ENCODE measurements around the gene SLC45A3.

The SLC45A3 gene

DNA sequence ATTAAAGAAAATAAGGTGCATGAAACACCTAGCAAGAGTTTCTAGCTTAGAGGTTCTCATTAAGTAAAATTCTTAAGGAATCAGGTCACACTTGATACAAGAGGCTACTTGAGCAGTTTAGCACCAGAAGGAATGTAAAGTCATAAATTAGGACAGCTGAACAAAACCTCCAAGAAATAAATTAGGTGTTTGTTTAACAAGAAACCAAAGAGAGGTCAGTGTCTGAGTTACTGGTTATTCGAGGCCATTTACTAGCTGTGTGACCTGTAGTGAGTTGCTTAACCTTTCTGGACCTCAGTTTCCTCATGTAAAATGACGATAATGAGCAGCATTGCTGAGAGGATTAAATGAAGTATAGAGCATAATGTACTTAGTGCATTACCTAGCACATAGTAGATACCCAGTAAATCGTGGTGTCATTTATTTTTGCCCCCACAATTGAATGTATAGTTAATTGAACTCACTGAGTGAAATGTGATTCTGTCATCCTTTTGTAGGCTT lies 47.6 kb downstream of the SLC45A3 start:
- no peak for DNase-seq

DNA sequence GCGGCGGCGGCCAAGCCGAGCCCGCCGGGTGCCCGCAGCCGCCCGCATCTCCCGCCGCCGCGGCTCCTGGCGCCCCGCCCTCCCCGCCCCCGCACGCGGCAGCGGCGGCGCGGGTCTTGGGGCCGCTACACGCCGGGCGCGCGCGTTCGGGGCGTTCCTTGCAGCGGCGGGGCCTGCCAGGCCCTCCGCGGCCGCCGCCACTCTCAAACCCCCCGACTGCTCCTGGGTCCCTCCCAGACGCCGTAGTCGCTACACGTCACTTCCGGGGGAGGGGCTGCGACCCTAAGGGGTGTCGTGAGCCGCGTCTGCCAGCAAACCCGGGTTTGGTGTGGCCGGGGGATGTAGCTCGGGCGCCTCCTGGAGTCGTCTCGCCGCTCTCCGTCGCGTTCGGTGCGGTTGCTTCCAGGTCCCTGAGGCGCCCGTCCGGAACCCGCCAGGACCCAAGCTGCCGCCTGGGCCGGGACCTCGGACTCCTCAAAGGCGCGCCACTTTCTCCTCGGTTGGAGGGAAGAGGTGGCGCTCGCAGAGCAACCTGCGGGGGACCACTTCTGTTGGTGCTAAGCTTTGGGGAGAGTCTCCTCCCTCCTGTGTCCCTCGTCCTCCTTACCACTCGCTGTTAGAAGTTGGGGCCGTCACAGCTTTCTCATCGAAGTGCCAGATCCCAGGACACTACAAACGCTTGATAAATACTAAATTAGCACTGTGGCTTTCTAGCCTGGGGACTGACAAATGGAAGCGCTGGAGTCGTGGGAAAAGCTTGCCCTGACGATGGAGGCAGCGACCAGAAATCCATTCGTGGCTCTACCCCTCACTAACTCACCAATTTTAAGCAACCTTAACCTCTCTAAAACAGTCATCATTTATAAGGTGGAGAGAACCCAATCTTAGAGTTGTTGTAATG lies 48.3 kb downstream of the SLC45A3 start, which contains the start of gene ELK4:
Gene ELK4 (minus strand): TSS at position 244 of the 901 bp plus-strand sequence. CDS start 8,129 bp downstream, outside the sequence.
- DNase-seq, result peak; percentile 99

DNA sequence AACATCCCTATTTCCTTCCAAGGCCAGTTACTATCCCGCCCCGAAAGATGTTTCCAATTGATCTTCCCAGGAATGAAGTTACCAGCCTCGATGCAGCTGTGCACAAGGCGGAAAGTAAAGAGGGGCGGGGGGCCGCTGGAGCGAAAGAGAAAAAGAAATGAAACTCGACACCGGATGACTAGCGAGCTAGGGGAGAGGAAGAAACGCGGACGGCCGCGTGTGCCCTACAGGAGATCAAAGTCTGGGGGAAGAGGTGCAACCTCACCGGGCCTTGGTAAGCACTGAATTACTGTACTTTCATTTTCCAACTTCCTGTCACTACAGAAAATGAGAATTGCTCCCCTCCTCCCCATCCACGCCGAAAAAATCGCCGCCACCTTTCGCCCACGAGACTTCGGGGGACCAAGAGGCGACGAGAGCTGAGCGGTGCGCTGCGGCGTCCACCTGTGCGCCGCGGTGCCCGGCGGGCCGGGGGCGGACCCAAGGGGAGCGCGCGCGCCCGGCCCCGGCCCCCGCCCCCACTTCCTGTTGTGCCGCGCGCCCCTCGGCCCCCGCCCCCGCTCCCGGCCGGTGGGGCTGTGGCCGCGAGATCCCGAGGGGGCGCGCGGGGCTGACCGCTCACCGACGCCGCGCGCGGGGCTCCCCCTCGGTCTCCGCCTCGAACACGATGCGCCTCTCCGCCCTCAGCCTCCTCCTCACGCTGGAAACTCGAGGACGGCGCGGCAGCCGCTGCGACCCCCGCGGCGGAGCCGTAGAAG lies 49.1 kb downstream of the SLC45A3 start:
- peak; percentile 64 to 92 (median 67) for DNase-seq

DNA sequence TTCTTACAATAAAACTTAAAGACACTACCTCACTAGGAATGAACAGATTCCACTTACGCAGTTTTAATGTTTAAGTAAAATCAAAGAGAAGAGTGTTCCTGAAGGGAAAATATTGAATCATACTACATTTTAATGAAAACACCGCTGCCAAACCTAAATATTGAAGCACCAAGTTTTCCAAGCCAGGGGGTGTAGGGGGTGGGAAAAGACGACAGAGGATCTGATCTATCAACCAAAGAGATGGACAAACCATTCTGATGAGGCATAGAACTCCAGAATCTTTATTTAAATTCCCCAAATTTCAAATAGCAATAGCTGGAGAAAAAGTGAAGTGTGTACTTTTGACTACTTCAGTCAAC lies 49.7 kb downstream of the SLC45A3 start:
- DNase-seq, result no peak

DNA sequence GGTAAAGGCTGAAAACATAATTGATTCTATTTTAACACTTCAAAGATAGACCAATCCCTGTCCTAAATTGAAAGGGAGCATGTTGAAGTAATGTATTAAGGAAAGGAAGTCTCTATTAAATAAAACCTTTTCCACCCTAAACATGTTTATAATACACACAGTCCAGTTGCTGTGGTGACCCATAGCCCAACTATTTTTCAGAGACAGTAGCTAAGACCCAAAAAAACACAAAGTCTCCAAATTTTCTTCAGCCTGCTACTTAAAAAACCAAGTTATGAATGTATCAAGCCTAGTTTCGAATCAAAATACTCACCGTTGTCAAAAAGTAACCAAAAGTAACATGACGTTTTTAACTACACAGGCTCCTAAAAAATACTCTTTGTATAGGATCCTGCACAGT lies 50.1 kb downstream of the SLC45A3 start:
- no peak for DNase-seq

DNA sequence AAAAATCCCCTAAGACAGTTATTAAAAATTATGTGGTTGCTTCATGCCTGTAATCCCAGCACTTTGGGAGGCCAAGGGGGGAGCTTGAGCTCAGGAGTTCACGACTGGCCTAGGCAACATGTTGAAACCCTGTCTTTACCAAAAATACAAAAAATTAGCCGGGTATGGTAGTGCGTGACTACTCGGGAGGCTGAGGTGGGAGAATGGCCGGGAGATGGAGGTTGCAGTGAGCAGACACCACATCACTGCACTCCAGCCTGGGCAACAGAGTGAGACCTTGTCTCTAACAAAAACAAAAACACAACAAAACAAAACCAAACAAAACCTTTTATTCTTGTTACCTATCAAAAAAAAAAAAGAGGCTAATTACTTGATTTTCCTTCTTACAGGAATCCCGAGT lies 50.6 kb downstream of the SLC45A3 start:
- no peak for DNase-seq

DNA sequence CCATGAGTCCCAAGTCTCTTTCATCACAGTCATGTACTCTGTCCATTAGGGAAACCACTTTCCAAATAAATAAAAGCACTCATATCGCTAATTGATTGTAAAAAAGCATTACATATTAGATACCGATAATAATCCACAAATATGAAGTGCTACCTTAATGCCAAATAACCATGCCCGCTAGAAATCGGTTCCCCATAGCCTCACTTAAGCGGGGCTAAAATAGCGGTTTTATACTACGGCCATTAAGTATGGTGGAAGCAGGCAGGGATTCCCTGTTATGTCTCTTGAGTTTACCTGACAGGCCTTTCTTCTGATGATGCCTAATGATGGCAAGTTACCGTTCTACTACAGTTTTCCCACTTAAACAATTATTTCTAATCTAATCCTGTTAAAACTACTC lies 52.4 kb downstream of the SLC45A3 start:
- no peak for DNase-seq

DNA sequence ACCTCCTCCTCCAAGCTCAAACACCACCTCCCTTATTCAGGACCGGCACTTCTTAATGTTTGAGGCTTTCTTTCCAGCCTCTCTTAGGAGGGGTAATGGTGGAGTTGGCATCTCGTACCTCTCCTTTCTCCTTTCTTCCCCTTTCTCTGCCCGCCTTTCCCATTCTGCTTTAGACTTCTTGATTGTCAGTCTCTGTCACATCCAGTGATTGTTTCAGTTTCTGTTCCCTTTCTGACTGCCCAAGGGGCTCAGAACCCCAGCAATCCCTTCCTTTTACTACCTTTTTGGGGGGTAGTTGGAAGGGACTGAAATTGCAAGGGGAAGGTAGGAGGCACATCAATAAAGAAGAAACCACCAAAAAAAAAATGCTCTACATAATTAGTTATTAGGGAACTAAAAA lies 54.1 kb downstream of the SLC45A3 start:
- peak; percentile 59 to 69 (median 66) for DNase-seq

DNA sequence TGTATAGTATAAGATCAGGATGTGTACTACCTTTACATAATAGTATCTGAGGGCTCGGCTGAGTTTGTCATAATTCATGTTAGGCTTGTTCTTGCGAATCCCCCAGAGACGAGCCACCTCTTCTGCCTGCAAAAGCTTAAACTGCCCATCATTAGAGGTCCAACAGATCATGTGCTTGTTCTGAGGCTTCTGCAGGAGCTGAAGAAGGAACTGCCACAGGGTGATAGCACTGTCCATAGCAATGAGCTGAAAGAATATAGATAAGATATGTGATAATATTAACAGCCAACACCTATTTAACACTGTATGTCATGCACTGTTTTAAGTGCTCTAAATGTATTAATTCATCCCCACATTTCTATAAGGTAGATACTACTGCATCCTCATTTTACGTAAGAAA lies 56.7 kb downstream of the SLC45A3 start:
- DNase-seq, result peak in 1 of 3 donors; percentile 14

DNA sequence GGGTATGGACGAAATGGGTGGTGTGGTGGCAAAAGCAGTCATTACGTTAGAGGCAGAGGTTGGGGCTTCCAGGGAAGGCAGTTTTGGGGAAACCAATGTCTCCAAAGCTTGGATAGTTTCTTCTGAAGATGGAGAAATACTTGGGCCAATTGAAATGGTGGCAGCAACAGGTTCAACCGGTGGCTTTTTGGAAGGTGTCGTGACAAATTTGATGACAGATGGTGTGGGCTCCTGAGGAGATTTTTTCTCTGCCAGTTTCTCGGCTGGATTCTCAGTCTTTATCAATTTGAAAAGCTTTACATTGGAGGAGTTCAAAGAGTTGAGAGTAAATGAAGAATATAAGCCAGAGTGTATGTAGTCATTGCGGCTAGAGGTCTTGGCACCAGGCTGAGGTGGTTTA lies 60.0 kb downstream of the SLC45A3 start:
- no peak for DNase-seq

DNA sequence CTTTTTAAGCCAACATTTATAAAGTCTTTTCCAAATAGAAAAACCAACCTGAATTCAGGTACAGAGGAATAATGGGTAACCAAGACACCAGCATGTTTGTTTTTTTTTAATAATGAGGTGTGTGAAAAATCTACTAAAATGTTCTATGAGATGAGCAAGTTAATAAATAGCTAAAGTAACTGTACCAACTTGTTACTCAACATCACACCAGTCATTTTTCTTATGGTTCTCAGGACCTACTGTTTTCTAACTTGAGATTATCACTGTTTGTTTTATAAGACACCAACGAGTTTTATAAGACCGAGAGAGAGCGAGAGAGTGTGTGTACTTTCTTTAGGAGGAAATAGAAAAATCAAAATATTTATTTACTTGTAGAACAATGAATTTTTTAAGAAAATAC lies 60.9 kb downstream of the SLC45A3 start:
- DNase-seq, result no peak

DNA sequence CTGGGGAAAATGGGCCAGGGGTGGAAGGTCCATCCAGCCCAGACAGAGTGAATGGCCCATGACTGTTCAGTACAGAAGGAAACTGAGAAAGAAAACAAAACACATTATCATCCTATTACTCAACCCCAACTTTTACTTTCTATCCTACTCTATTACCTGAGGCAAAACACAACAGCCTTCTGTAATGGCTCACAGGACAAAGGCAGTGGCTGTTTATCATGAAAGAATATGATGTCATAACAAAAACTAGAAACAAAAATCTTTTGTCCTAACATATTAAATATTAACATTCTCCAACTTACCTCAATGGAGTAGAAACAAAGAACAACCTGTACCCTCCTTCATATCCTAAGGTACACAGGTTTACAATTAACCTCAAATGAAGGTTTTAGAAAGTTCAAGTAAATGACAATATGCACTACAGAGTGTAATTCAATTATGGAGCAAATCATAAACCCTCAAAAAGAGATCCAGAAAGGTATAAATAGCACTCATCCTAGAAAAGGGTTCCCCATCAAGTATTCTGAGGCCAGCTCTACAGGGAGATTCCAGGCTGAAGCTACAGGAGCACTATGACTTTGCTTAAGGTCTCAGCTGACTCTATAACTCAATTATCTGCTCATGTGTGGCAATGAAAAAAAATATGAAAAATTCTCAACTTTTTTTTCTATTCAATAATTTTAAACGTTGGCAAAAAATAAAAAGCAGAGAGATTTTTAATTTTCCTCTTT lies 63.6 kb downstream of the SLC45A3 start:
- DNase-seq, result no peak

DNA sequence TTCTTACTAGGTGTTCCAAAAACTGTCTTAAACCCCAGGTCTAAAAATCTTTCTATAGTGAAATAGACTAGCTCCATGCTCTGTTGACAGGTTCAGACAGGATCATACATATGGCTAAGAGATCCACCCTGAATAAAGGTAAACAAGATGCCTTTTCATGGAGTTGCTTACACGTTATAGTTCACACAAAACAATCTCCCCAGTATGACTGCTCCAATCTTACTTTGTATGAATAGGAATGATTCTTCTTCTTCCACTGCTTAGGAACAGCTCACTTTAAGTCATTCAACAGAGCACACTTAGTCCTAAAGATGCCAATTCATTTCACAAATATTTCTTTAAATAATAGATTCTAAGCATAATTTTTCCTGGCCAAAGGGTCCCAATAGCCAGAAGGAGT lies 64.5 kb downstream of the SLC45A3 start:
- DNase-seq, result no peak

DNA sequence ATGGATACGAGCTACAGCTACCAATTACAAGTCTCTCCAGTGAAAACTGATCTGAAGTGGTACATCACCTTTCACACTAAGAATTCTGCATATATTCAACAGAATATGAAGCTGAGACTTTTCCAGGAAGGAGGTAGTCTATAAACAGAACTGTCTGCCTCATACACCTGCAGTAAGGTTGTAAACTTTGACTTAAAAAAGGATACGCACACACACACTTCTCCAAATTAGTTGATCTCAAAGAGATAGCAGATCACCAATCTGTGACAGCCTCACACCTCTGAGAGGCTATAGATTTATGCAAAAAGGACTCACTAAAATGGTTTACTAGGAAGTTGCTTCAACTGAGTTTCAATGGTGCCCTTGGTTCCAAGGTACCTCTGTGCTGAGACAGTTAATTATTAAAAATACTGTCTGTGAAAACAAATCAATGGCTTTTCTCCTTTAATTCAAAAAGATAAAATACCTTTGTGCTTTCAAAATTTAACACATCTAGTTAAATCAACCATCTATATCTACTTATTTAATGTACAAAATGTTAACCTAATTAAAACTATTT lies 66.4 kb downstream of the SLC45A3 start:
- no peak for DNase-seq

DNA sequence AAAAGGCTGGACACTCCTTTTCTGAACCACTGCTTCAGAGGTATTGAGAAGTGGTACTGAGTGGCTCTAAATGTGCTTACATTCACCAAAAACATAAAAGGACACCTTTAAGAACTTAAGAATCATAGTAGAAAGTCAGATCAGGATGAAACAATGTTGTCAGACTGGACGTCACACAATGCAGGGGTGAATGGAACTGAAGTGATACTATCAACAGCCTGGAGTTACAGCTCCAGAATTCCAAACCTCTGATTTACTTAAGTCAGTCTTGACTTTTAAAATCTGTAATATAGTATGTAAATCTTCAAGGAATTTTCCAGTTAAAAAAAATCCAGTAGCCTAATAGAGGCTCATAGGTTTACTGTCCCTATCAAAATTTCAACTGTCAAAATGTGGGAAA lies 67.8 kb downstream of the SLC45A3 start:
- DNase-seq, result no peak

DNA sequence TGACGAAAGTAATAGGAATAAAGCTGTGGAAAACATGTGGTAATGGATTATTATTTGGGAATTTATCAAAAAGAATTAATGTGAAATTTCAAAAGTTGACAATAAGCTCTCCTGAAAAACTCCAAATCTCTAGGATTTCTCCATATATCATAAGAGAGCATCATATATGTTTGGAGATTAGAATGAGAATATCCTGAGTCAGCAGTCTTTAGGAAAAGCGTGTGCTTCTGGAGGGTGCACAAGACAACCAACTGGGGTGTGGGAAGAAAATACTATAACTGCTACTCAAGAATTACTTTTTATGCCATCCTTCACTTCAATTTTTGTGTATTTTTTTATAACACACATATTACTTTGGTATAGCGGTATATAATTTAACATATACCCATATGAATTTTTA lies 68.2 kb downstream of the SLC45A3 start:
- DNase-seq, result no peak

DNA sequence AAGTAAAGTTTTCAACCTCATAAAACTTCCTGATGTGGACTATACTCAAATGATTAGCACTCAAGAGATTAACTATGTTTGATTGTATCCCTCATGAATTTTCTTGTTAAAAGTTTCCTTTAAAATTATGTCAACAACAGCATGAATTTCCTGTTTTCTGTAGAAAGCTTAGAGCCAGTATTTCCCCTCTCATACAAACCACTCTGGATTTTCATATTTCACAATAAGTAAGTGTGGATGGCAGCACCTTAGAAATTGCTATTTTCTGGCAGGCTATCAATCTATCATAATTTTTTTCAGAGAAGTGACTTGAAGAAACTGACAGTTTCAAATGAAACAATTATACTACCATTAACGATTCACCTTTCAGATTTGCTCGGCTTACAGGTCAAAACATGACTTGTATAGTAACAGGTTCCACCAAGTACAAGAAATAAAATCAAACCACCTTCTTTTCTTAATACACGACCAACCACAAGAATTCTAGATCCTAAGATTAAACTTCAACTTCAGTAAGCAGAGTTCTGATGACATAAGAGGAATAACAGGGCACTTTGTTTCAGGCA lies 69.3 kb downstream of the SLC45A3 start:
- peak; percentile 24 to 62 (median 55) for DNase-seq

DNA sequence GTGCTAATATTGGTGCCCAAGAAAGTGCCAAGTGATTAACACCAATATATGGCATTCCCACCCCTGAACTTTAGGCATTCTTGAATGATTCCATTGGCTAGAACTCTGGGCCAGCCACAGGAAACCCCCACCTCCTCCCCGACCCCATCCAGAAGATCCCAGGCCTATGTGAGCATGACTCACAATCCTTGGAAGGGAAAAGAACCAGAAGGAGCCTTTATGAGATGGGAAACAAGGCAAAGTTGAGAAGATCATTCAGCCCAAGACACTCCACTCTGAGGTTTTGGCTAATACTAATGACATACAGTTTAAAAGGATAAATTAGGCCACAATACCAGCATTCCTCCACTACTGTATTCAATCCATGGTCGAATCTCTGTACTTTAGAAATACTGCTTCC lies 70.3 kb downstream of the SLC45A3 start:
- peak; percentile 54 to 75 (median 61) for DNase-seq
